Right atrium auricular region (tissue), 2 donors: ENCODE results near the gene CNIH2. TPM values are rescaled to one million over a fixed set of nuclear protein-coding genes. Genes with fewer than 3 reads are reported as not detected.
"Not testable (repeated sequence)": the region's sequence is repeated elsewhere in the genome, so short reads cannot be mapped to it uniquely, and the experiment has no call there.

Experiments used
- DNase-seq: peaks from one replicate; pipeline ENCODE4 v3.0.0-alpha.2; 2019; ENCODE audit warnings: low spot score
- H3K27ac ChIP-seq, 2 donors: fragments of 200-600 bp; sonication (generic); 1 replicate in 1 of 2; 2 replicates in 1 of 2; pipeline ENCODE4 v1.5.1; 2016 to 2019
- H3K27me3 ChIP-seq, 2 donors: fragments of 200-600 bp; sonication (generic); one replicate each; pipeline versions ENCODE4 v1.5.1 to v1.6.0; 2017 to 2019
- H3K36me3 ChIP-seq: fragments of 200-600 bp; sonication (generic); one replicate; pipeline ENCODE4 v1.5.1; 2016
- H3K4me1 ChIP-seq, 2 donors: fragments of 200-600 bp; sonication (generic); one replicate each; pipeline versions ENCODE4 v1.5.1 to v1.6.0; 2017 to 2019
- H3K4me3 ChIP-seq, 2 donors: fragments of 200-600 bp; sonication (generic); 1 replicate in 1 of 2; 2 replicates in 1 of 2; pipeline ENCODE4 v1.5.1; 2017 to 2019; ENCODE audit warnings: mild to moderate bottlenecking in 1 of 2, moderate library complexity in 1 of 2
- H3K9me3 ChIP-seq, 2 donors: fragments of 200-600 bp; sonication (generic); one replicate each; pipeline ENCODE4 v1.5.1; 2019
- CTCF ChIP-seq, 2 donors: fragments of 200-600 bp; sonication (generic); IDR thresholded peaks; one replicate each; pipeline ENCODE4 v1.5.1; 2019; ENCODE audit warnings: antibody characterized with exemption in 2 of 2
- total RNA-seq, 2 donors: library from RNA; depleted of rRNA; stranded (reverse); fragments of >200 nt; gene quantifications; one replicate each; pipeline ENCODE4 v1.1.0, GENCODE V29; 2016

CNIH2 gene
- total RNA-seq, 2 donors from 2014 or later: not detected

- H3K4me3 ChIP-seq: no peak overlapping the region
Measured at GRCh38 chr11:66274219-66274618, 3.8 kb upstream of the CNIH2 start.

GRCh38 chr11:66275396-66275795 lies 2.6 kb upstream of the CNIH2 start:
- Histone ChIP-seq H3K4me3 (no peak overlapping the region), H3K4me1 (peaks cover 0 to 25% of the 10 kb centered on the region in 2 donors)
- no peak for DNase-seq

More at GRCh38 chr11:66274219-66274618, 3.8 kb upstream of the CNIH2 start:
- H3K36me3 ChIP-seq: peaks cover 49% of the 10 kb centered on the region
- no peak for TF ChIP-seq CTCF (IDR thresholded peaks at IDR 0.05)
- H3K27me3 ChIP-seq: no peaks in the 10 kb centered on the region
- H3K27ac ChIP-seq: no peak overlapping the region
- no peaks in the 10 kb centered on the region for H3K9me3 ChIP-seq
- H3K4me1 ChIP-seq: peaks cover 0 to 37% of the 10 kb centered on the region in 2 donors
- DNase-seq: no peak

DNA sequence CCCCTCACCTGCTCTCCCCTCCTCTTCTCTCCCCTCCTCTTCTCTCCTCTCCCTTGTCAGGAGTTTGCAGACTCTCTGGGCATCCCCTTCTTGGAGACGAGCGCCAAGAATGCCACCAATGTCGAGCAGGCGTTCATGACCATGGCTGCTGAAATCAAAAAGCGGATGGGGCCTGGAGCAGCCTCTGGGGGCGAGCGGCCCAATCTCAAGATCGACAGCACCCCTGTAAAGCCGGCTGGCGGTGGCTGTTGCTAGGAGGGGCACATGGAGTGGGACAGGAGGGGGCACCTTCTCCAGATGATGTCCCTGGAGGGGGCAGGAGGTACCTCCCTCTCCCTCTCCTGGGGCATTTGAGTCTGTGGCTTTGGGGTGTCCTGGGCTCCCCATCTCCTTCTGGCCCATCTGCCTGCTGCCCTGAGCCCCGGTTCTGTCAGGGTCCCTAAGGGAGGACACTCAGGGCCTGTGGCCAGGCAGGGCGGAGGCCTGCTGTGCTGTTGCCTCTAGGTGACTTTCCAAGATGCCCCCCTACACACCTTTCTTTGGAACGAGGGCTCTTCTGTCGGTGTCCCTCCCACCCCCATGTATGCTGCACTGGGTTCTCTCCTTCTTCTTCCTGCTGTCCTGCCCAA lies 1.9 kb upstream of the CNIH2 start:
- H3K4me1 ChIP-seq: peaks cover 0 to 18% of the 10 kb centered on the region in 2 donors
- H3K4me3 ChIP-seq: no peak overlapping the region
- H3K27ac ChIP-seq: no peak overlapping the region
- DNase-seq: no peak
- H3K27me3 ChIP-seq: no peaks in the 10 kb centered on the region
- TF ChIP-seq CTCF (IDR thresholded peaks at IDR 0.05): no peak
- H3K36me3 ChIP-seq: peaks cover 49% of the 10 kb centered on the region
- no peaks in the 10 kb centered on the region for H3K9me3 ChIP-seq

More at GRCh38 chr11:66275396-66275795, 2.6 kb upstream of the CNIH2 start:
- no peak overlapping the region for H3K27ac ChIP-seq
- TF ChIP-seq CTCF (IDR thresholded peaks at IDR 0.05): no peak
- peaks cover 49% of the 10 kb centered on the region for H3K36me3 ChIP-seq
- H3K9me3 ChIP-seq: no peaks in the 10 kb centered on the region
- no peaks in the 10 kb centered on the region for H3K27me3 ChIP-seq

DNA sequence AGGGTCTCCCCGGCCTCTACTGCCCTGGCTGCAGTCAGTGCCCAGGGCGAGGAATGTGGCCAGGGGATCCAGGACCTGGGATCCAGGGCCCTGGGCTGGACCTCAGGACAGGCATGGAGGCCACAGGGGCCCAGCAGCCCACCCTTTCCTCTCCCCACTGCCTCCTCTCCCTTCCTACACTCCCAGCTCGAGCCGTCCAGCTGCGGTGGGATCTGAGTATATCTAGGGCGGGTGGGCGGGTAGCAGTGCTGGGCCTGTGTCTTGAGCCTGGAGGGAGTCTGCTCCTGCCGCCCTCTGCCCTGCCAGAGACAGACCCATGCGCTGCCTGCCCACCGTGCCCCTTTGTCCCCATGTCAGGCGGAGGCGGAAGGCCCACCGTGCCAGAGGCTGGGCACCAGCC lies 1.4 kb upstream of the CNIH2 start:
- not testable (repeated sequence) for H3K4me3 ChIP-seq, H3K9me3 ChIP-seq, H3K27me3 ChIP-seq, DNase-seq, H3K27ac ChIP-seq
- Histone ChIP-seq H3K36me3 (peaks cover 49% of the 10 kb centered on the region), H3K4me1 (peaks cover 0 to 17% of the 10 kb centered on the region in 2 donors)

- H3K36me3 ChIP-seq: peaks cover 44% of the 10 kb centered on the region
- DNase-seq, H3K27me3 ChIP-seq, H3K4me3 ChIP-seq, H3K9me3 ChIP-seq: not testable (repeated sequence)
- H3K27ac ChIP-seq: peak overlapping the region in 1 of 2 donors; percentile 43
- H3K4me1 ChIP-seq: peaks cover 0 to 19% of the 10 kb centered on the region in 2 donors
Measured at GRCh38 chr11:66277064-66277463, 911 bp upstream of the CNIH2 start.

DNA sequence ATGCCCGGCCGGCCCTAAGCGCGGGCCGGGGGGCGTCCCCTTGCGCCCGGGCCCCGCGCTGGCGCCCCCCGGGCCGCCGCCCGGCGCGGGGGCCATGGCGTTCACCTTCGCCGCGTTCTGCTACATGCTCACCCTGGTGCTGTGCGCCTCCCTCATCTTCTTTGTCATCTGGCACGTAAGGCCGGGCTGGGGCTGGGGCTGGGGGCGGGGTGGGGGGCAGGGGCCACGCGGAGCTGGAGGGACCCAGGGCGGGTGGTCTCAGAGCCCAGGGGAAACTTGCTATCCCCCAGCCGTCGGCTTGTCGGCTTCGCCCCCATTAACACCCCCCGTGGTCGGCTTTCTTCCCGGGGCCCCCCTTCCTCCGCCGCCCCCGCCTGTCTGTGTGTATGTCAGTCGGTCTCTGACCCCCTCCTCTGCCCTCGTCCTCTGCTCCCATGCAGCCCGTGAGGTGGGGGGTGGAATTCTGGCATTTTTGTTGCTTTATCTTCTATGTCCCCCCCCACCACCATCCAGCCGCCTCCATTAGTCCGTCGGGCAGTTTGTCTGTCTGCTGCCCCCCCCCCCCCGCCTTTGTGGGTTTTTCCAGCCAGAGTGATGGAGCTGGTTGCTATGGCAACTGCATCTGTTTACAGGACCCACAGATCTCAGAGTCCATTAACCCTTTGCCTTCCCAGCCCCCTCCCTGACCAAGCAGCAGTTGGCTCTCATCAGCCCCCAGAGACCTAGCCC lies 552 bp downstream of the CNIH2 start:
- H3K36me3 ChIP-seq: peaks cover 30% of the 10 kb centered on the region
- no peaks in the 10 kb centered on the region for H3K9me3 ChIP-seq
- H3K27me3 ChIP-seq: no peaks in the 10 kb centered on the region
- peaks cover 0 to 29% of the 10 kb centered on the region in 2 donors for H3K4me1 ChIP-seq
- H3K4me3 ChIP-seq: peak overlapping the region in 1 of 2 donors; percentile 52
- no peak for TF ChIP-seq CTCF (IDR thresholded peaks at IDR 0.05)
- H3K27ac ChIP-seq: no peak overlapping the region
- DNase-seq: no peak
